Liver (tissue), 9 donors: ENCODE measurements around the gene CHD5. TPM values are rescaled to one million over a fixed set of nuclear protein-coding genes. Genes with fewer than 3 reads are reported as not detected.

Experiments
- DNase-seq: peaks from one replicate; pipeline ENCODE4 v3.0.0-alpha.2; 2017; ENCODE audit warnings: low spot score
- H3K27ac ChIP-seq, 2 donors: one replicate each; pipeline ENCODE4 v1.7.0; 2013; ENCODE audit warnings: inconsistent platforms in 2 of 2, low read length in 2 of 2, control low read depth in 1 of 2, low read depth in 1 of 2, mild to moderate bottlenecking in 1 of 2
- H3K27me3 ChIP-seq, 4 donors: one replicate each; pipeline versions ENCODE4 v1.6.1 to v1.7.0; 2013; ENCODE audit warnings: low read length in 3 of 4, inconsistent platforms in 1 of 4, mild to moderate bottlenecking in 1 of 4, moderate library complexity in 1 of 4; ENCODE audit not compliant: control insufficient read depth in 4 of 4, insufficient read depth in 4 of 4
- H3K36me3 ChIP-seq, 4 donors: one replicate each; pipeline versions ENCODE4 v1.6.1 to v1.7.0; 2013; ENCODE audit warnings: low read length in 3 of 4, mild to moderate bottlenecking in 3 of 4, low read depth in 1 of 4, moderate library complexity in 1 of 4; ENCODE audit not compliant: control insufficient read depth in 4 of 4, insufficient read depth in 3 of 4
- H3K4me1 ChIP-seq, 4 donors: one replicate each; pipeline versions ENCODE4 v1.6.1 to v1.7.0; 2013; ENCODE audit warnings: low read length in 3 of 4, mild to moderate bottlenecking in 3 of 4, moderate library complexity in 1 of 4; ENCODE audit not compliant: control insufficient read depth in 4 of 4, insufficient read depth in 4 of 4
- H3K4me3 ChIP-seq, 3 donors: one replicate each; pipeline versions ENCODE4 v1.6.1 to v1.7.0; 2013; ENCODE audit warnings: low read length in 3 of 3, control low read depth in 1 of 3, low read depth in 1 of 3, mild to moderate bottlenecking in 1 of 3
- H3K9ac ChIP-seq, 2 donors: one replicate each; pipeline ENCODE4 v1.7.0; 2013; ENCODE audit warnings: low read length in 2 of 2, mild to moderate bottlenecking in 2 of 2, moderate library complexity in 2 of 2, control low read depth in 1 of 2, low read depth in 1 of 2
- H3K9me3 ChIP-seq, 4 donors: one replicate each; pipeline versions ENCODE4 v1.6.1 to v1.7.0; 2013; ENCODE audit warnings: low read length in 3 of 4; ENCODE audit not compliant: control insufficient read depth in 4 of 4
- EGR1 ChIP-seq, 2 donors: IDR thresholded peaks; 2 replicates each; pipeline ENCODE4 v1.6.1; 2016 to 2018; ENCODE audit warnings: antibody characterized with exemption in 2 of 2, low read depth in 2 of 2
- FOXA1 ChIP-seq: IDR thresholded peaks from 2 replicates; pipeline ENCODE4 v1.6.1; 2016; ENCODE audit warnings: antibody characterized with exemption
- FOXA2 ChIP-seq: IDR thresholded peaks from 2 replicates; pipeline ENCODE4 v1.6.1; 2016; ENCODE audit warnings: antibody characterized with exemption
- GABPA ChIP-seq, 2 donors: IDR thresholded peaks in 1 of 2; conservative IDR thresholded peaks in 1 of 2; 2 replicates each; pipeline ENCODE4 v1.6.1; 2016; ENCODE audit warnings: antibody characterized with exemption in 2 of 2, mild to moderate bottlenecking in 1 of 2, moderate library complexity in 1 of 2
- HNF4A ChIP-seq, 2 donors: conservative IDR thresholded peaks; 2 replicates each; pipeline ENCODE4 v1.6.1; 2016; ENCODE audit warnings: antibody characterized with exemption in 2 of 2, mild to moderate bottlenecking in 2 of 2
- JUND ChIP-seq, 2 donors: IDR thresholded peaks; 2 replicates each; pipeline ENCODE4 v1.6.1; 2016; ENCODE audit warnings: antibody characterized with exemption in 2 of 2
- RXRA ChIP-seq, 2 donors: IDR thresholded peaks; 2 replicates each; pipeline ENCODE4 v1.6.1; 2017 to 2018; ENCODE audit warnings: antibody characterized with exemption in 2 of 2, mild to moderate bottlenecking in 1 of 2
- TAF1 ChIP-seq: conservative IDR thresholded peaks from 2 replicates; pipeline ENCODE4 v1.6.1; 2016; ENCODE audit warnings: antibody characterized with exemption, mild to moderate bottlenecking
- YY1 ChIP-seq: IDR thresholded peaks from 2 replicates; pipeline ENCODE4 v1.6.1; 2016; ENCODE audit warnings: antibody characterized with exemption, mild to moderate bottlenecking
- WGBS: extraction: QIAGEN DNeasy Blood & Tissue Kit; methylation state at CpG from one replicate; pipeline ENCODE4 v1.1.7; 2013; 5-methylcytosine and 5-hydroxymethylcytosine counted together
- polyA plus RNA-seq, 2 donors: library from polyadenylated mRNA; stranded (reverse) in 1 of 2; unstranded in 1 of 2; fragments of 200-250 nt in 1 of 2; fragments of >200 nt in 1 of 2; fragmentation: Nextera tagmentation in 1 of 2; extraction: Ambion mirVana in 1 of 2; gene quantifications; one replicate each; pipeline versions ENCODE4 v1.2.1 to v1.2.3, GENCODE V29; 2013 to 2015
- total RNA-seq, 2 donors: library from RNA; depleted of rRNA; stranded (reverse); fragments of >200 nt; gene quantifications; one replicate each; pipeline ENCODE4 v1.2.3, GENCODE V29; 2014
- TF ChIP-seq, protein P1 (sequence below): IDR thresholded peaks from 2 replicates; pipeline ENCODE4 v1.6.1; 2016; ENCODE audit warnings: antibody characterized with exemption
- TF ChIP-seq, protein P2 (sequence below): IDR thresholded peaks from 2 replicates; pipeline ENCODE4 v1.6.1; 2016; ENCODE audit warnings: antibody characterized with exemption
- TF ChIP-seq, protein P3 (sequence below): IDR thresholded peaks from 2 replicates; pipeline ENCODE4 v1.6.1; 2016; ENCODE audit warnings: antibody characterized with exemption, mild to moderate bottlenecking
- TF ChIP-seq, protein P4 (sequence below): IDR thresholded peaks from 2 replicates; pipeline ENCODE4 v1.6.1; 2016; ENCODE audit warnings: antibody characterized with exemption
- donor health status: healthy.
- donor health status: healthy.
- donor health status: healthy.
- donor health status: healthy.
- donor health status: healthy.

The CHD5 gene
- total and polyA plus RNA-seq, 4 donors: under 0.01 to 0.08 TPM; not detected in 2

DNA sequence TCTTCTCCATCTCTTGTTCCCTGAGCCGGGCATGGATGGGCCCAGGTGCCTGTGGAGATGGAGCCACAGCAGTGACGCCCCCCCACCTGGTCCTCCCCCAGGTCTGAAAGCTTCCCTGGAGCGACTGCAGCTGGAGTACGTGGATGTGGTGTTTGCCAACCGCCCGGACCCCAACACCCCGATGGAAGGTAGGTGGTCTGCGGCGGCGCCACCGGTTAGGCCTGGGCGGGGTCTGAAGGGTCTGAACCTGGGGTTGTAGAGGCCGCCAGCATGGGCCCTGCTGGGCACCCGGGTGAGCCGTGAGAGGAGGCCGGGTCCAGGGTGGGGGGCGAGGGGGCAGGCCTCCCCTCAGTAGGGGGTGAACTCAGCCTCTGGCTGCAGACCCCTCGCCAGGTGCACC, 89.8 kb downstream of the CHD5 start:
- TF ChIP-seq GABPA (IDR thresholded peaks at IDR 0.05 in 1 of 2, conservative IDR thresholded peaks at IDR 0.05 in 1 of 2) (no peak), HNF4A (conservative IDR thresholded peaks at IDR 0.05) (no peak), JUND (IDR thresholded peaks at IDR 0.05) (no peak), FOXA2 (no peak), FOXA1 (no peak), EGR1 (IDR thresholded peaks at IDR 0.05; ENCODE audit: low read depth in 2 of 2) (no peak)
- TF ChIP-seq, protein P1, sequence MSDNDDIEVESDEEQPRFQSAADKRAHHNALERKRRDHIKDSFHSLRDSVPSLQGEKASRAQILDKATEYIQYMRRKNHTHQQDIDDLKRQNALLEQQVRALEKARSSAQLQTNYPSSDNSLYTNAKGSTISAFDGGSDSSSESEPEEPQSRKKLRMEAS: no peak
- Histone ChIP-seq H3K9ac (no peak overlapping the region), H3K27me3 (no peaks in the 10 kb centered on the region), H3K9me3 (no peaks in the 10 kb centered on the region), H3K4me1 (no peaks in the 10 kb centered on the region), H3K36me3 (no peaks in the 10 kb centered on the region), H3K4me3 (no peak overlapping the region), H3K27ac (no peak overlapping the region)
- 82% methylated on average over 18 of the region's 18 CpGs for WGBS
- no peak for DNase-seq

DNA sequence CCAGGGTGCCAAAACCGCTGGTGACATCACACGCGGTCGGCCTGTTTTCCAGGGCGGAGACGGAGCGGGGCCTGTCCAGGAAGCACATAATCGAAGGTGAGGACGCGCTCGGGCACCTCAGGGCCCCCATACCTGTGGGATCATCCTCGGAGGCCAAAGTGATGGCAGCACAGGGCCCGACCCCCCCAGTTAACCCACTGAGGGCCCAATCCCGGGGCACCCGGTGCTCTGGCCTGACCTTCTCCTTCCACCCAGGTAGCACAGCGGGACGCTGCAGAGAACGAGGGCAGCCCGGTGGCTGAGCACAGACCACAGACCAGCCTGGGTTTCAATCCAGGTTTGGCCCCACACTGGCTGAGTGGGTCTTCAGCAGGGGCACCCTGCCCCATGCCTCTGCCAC, 91.2 kb downstream of the CHD5 start:
- Histone ChIP-seq H3K9me3 (no peaks in the 10 kb centered on the region), H3K4me3 (no peak overlapping the region), H3K27ac (no peak overlapping the region), H3K27me3 (no peaks in the 10 kb centered on the region), H3K4me1 (no peaks in the 10 kb centered on the region), H3K9ac (no peak overlapping the region), H3K36me3 (no peaks in the 10 kb centered on the region)
- WGBS: 76% methylated on average over 19 of the region's 19 CpGs
- DNase-seq: no peak
- no peak for TF ChIP-seq EGR1 (IDR thresholded peaks at IDR 0.05; ENCODE audit: low read depth in 2 of 2)
- TF ChIP-seq, protein P2, sequence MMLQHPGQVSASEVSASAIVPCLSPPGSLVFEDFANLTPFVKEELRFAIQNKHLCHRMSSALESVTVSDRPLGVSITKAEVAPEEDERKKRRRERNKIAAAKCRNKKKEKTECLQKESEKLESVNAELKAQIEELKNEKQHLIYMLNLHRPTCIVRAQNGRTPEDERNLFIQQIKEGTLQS: no peak
- TF ChIP-seq, protein P1: no peak
- TF ChIP-seq, protein P3, sequence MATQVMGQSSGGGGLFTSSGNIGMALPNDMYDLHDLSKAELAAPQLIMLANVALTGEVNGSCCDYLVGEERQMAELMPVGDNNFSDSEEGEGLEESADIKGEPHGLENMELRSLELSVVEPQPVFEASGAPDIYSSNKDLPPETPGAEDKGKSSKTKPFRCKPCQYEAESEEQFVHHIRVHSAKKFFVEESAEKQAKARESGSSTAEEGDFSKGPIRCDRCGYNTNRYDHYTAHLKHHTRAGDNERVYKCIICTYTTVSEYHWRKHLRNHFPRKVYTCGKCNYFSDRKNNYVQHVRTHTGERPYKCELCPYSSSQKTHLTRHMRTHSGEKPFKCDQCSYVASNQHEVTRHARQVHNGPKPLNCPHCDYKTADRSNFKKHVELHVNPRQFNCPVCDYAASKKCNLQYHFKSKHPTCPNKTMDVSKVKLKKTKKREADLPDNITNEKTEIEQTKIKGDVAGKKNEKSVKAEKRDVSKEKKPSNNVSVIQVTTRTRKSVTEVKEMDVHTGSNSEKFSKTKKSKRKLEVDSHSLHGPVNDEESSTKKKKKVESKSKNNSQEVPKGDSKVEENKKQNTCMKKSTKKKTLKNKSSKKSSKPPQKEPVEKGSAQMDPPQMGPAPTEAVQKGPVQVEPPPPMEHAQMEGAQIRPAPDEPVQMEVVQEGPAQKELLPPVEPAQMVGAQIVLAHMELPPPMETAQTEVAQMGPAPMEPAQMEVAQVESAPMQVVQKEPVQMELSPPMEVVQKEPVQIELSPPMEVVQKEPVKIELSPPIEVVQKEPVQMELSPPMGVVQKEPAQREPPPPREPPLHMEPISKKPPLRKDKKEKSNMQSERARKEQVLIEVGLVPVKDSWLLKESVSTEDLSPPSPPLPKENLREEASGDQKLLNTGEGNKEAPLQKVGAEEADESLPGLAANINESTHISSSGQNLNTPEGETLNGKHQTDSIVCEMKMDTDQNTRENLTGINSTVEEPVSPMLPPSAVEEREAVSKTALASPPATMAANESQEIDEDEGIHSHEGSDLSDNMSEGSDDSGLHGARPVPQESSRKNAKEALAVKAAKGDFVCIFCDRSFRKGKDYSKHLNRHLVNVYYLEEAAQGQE: no peak
- TF ChIP-seq FOXA2: no peak

DNA sequence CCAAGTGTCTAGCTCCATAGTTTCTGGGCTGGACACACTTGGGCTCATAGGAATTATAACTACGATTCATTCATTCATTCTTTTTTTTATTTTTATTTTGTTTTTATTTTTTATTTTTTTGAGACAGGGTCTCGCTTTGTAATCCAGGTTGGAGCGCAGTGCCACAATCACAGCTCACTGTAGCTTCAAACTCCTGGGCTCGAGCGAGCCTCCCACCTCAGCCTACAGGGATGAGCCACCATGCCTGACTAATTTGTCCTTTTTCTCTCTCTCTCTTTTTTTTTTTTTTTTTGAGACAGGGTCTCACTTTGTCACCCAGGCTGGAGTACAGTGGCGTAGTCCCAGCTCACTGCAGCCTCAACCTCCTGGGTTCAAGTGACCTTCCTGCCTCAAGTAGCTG, 92.2 kb downstream of the CHD5 start:
- no peaks in the 10 kb centered on the region for H3K9me3 ChIP-seq
- H3K4me3 ChIP-seq: no peak overlapping the region
- DNase-seq: no peak
- no peaks in the 10 kb centered on the region for H3K36me3 ChIP-seq
- no peaks in the 10 kb centered on the region for H3K4me1 ChIP-seq
- WGBS: 95% methylated on average over 6 of the region's 6 CpGs
- no peak overlapping the region for H3K9ac ChIP-seq
- TF ChIP-seq, protein P3: no peak
- no peak for TF ChIP-seq JUND (IDR thresholded peaks at IDR 0.05)
- no peak for TF ChIP-seq TAF1
- no peak for TF ChIP-seq GABPA (IDR thresholded peaks at IDR 0.05 in 1 of 2, conservative IDR thresholded peaks at IDR 0.05 in 1 of 2)
- TF ChIP-seq FOXA2: no peak
- no peak for TF ChIP-seq RXRA (IDR thresholded peaks at IDR 0.05)
- TF ChIP-seq EGR1 (IDR thresholded peaks at IDR 0.05; ENCODE audit: low read depth in 2 of 2): no peak
- TF ChIP-seq HNF4A (conservative IDR thresholded peaks at IDR 0.05): no peak
- TF ChIP-seq, protein P1: no peak
- TF ChIP-seq FOXA1: no peak
- TF ChIP-seq, protein P4, sequence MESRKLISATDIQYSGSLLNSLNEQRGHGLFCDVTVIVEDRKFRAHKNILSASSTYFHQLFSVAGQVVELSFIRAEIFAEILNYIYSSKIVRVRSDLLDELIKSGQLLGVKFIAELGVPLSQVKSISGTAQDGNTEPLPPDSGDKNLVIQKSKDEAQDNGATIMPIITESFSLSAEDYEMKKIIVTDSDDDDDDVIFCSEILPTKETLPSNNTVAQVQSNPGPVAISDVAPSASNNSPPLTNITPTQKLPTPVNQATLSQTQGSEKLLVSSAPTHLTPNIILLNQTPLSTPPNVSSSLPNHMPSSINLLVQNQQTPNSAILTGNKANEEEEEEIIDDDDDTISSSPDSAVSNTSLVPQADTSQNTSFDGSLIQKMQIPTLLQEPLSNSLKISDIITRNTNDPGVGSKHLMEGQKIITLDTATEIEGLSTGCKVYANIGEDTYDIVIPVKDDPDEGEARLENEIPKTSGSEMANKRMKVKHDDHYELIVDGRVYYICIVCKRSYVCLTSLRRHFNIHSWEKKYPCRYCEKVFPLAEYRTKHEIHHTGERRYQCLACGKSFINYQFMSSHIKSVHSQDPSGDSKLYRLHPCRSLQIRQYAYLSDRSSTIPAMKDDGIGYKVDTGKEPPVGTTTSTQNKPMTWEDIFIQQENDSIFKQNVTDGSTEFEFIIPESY: no peak
- TF ChIP-seq YY1: no peak
- no peak overlapping the region for H3K27ac ChIP-seq
- H3K27me3 ChIP-seq: no peaks in the 10 kb centered on the region
